Thyroid gland (tissue), 4 donors: ENCODE measurements around the gene KRT9.

ENCODE experiments used
- CTCF ChIP-seq, 6 experiments: fragments of 200-600 bp in 3 of 6; fragments of 450-650 bp in 3 of 6; sonication (generic) in 3 of 6; IDR thresholded peaks; one replicate each; pipeline ENCODE4 v1.5.1; 2016 to 2019; ENCODE audit warnings: antibody characterized with exemption in 6 of 6, mild to moderate bottlenecking in 2 of 6, inconsistent platforms in 1 of 6, moderate library complexity in 1 of 6
- POLR2A ChIP-seq, 2 donors: fragments of 450-650 bp; IDR thresholded peaks; one replicate each; pipeline ENCODE4 v1.6.1; 2017; ENCODE audit warnings: antibody characterized with exemption in 2 of 2, mild to moderate bottlenecking in 2 of 2, moderate library complexity in 1 of 2

GRCh38 chr17:41614098-41614497 is 42.2 kb upstream of the KRT9 start:
- TF ChIP-seq CTCF (IDR thresholded peaks at IDR 0.05): no peak
- no peak for TF ChIP-seq POLR2A (IDR thresholded peaks at IDR 0.05)
